ENCODE data around the gene COL6A2. TPM values are rescaled to one million over a fixed set of nuclear protein-coding genes. Genes with fewer than 3 reads are reported as not detected.

The COL6A2 gene
- total and polyA plus RNA-seq, 2 donors (not counting 1 experiment from before 2014, with no cell fraction given), result 1.2 to 2.1 TPM

- intact Hi-C loops (cut with micrococcal nuclease), result no loop called here
- H3K4me3 Mint-ChIP-seq, result no peak overlapping the region
Measured at GRCh38 chr21:46100906-46101305, 3.0 kb downstream of the COL6A2 start.

GRCh38 chr21:46104104-46104503 is 6.2 kb downstream of the COL6A2 start:
- peaks cover 50% of the 10 kb centered on the region for H3K27me3 Mint-ChIP-seq

More at GRCh38 chr21:46100906-46101305, 3.0 kb downstream of the COL6A2 start:
- H4K20me1 ChIP-seq (ENCODE audit: control insufficient read depth, insufficient read depth, low read length, poor library complexity, severe bottlenecking), result no peaks in the 10 kb centered on the region
- H3K36me3 ChIP-seq (replicated peaks in 1 of 2; ENCODE audit: control extremely low read depth in 1 of 2, control insufficient read depth in 1 of 2, extremely low read depth in 1 of 2, insufficient read depth in 2 of 2, low read length in 1 of 2), result no peaks in the 10 kb centered on the region
- H3K27me3 ChIP-seq (replicated peaks in 1 of 4; ENCODE audit: control extremely low read depth in 1 of 4, control insufficient read depth in 3 of 4, insufficient read depth in 4 of 4, low read length in 3 of 4), result peaks cover 0 to 25% (median 16%) of the 10 kb centered on the region in 4 experiments
- Mint-ChIP-seq H3K4me1 (peaks cover 4% of the 10 kb centered on the region), H3K27me3 (peaks cover 60% of the 10 kb centered on the region), H3K27ac (no peak overlapping the region), H3K9me3 (ENCODE audit: insufficient read depth) (peaks cover 12% of the 10 kb centered on the region)
- DNase-seq (no peak), ATAC-seq (ENCODE audit: low read depth) (no peak)
- H3K9me3 ChIP-seq (ENCODE audit: control extremely low read depth in 1 of 3, control insufficient read depth in 2 of 3, insufficient read depth in 1 of 3, low read length in 2 of 3), result peaks cover 8 to 9% (median 9%) of the 10 kb centered on the region in 3 donors
- no peak overlapping the region for H3K4me2 ChIP-seq (replicated peaks; ENCODE audit: low read depth, low read length, poor library complexity, severe bottlenecking)
- no peak for TF ChIP-seq CTCF (IDR thresholded peaks at IDR 0.05)
- TF ChIP-seq EZH2 (IDR thresholded peaks at IDR 0.05; ENCODE audit: borderline replicate concordance, insufficient read depth, low read depth, low read length, poor library complexity, severe bottlenecking), result no peak
- H3K9ac ChIP-seq (ENCODE audit: low read length), result no peak overlapping the region
- H3K4me3 ChIP-seq (ENCODE audit: control extremely low read depth in 1 of 5, extremely low read depth in 1 of 5, insufficient read depth in 1 of 5, low read depth in 2 of 5, low read length in 4 of 5), result no peak overlapping the region
- no peaks in the 10 kb centered on the region for H3K79me2 ChIP-seq (ENCODE audit: control insufficient read depth, insufficient read depth, low read length)
- H3K27ac ChIP-seq (ENCODE audit: low read length in 2 of 2), result no peak overlapping the region
- no peak overlapping the region for H2AFZ ChIP-seq (ENCODE audit: insufficient read depth, low read depth, low read length, poor library complexity, severe bottlenecking)
- WGBS (ENCODE audit: insufficient coverage), result 86% methylated on average over 1 of the region's 4 CpGs
- peaks cover 0 to 3% of the 10 kb centered on the region in 2 donors for H3K4me1 ChIP-seq (ENCODE audit: control insufficient read depth in 2 of 2, insufficient read depth in 2 of 2, low read length in 2 of 2)
- POLR2A ChIA-PET, result no interaction called here
- CTCF ChIA-PET, result no interaction called here

More at GRCh38 chr21:46104104-46104503, 6.2 kb downstream of the COL6A2 start:
- no peak overlapping the region for H3K4me3 ChIP-seq (ENCODE audit: control extremely low read depth in 1 of 5, extremely low read depth in 1 of 5, insufficient read depth in 1 of 5, low read depth in 2 of 5, low read length in 4 of 5)
- TF ChIP-seq CTCF (IDR thresholded peaks at IDR 0.05) (no peak), EZH2 (IDR thresholded peaks at IDR 0.05; ENCODE audit: borderline replicate concordance, insufficient read depth, low read depth, low read length, poor library complexity, severe bottlenecking) (no peak)
- no peak for DNase-seq
- no peak overlapping the region for H3K9ac ChIP-seq (ENCODE audit: low read length)
- no peaks in the 10 kb centered on the region for H3K79me2 ChIP-seq (ENCODE audit: control insufficient read depth, insufficient read depth, low read length)
- H3K4me2 ChIP-seq (replicated peaks; ENCODE audit: low read depth, low read length, poor library complexity, severe bottlenecking), result no peak overlapping the region
- H3K36me3 ChIP-seq (replicated peaks in 1 of 2; ENCODE audit: control extremely low read depth in 1 of 2, control insufficient read depth in 1 of 2, extremely low read depth in 1 of 2, insufficient read depth in 2 of 2, low read length in 1 of 2), result no peaks in the 10 kb centered on the region
- intact Hi-C loops (cut with micrococcal nuclease), result no loop called here
- Mint-ChIP-seq H3K27ac (no peak overlapping the region), H3K4me3 (no peak overlapping the region), H3K9me3 (ENCODE audit: insufficient read depth) (peaks cover 15% of the 10 kb centered on the region), H3K4me1 (peaks cover 1% of the 10 kb centered on the region)
- H3K27me3 ChIP-seq (replicated peaks in 1 of 4; ENCODE audit: control extremely low read depth in 1 of 4, control insufficient read depth in 3 of 4, insufficient read depth in 4 of 4, low read length in 3 of 4), result peaks cover 0 to 20% (median 14%) of the 10 kb centered on the region in 4 experiments
- ChIA-PET POLR2A (no interaction called here), CTCF (no interaction called here)
- H3K9me3 ChIP-seq (ENCODE audit: control extremely low read depth in 1 of 3, control insufficient read depth in 2 of 3, insufficient read depth in 1 of 3, low read length in 2 of 3), result peaks cover 9 to 15% (median 14%) of the 10 kb centered on the region in 3 donors
- H3K27ac ChIP-seq (ENCODE audit: low read length in 2 of 2), result no peak overlapping the region
- H2AFZ ChIP-seq (ENCODE audit: insufficient read depth, low read depth, low read length, poor library complexity, severe bottlenecking), result no peak overlapping the region
- no peaks in the 10 kb centered on the region for H3K4me1 ChIP-seq (ENCODE audit: control insufficient read depth in 2 of 2, insufficient read depth in 2 of 2, low read length in 2 of 2)
- no peak for ATAC-seq (ENCODE audit: low read depth)
- no peaks in the 10 kb centered on the region for H4K20me1 ChIP-seq (ENCODE audit: control insufficient read depth, insufficient read depth, low read length, poor library complexity, severe bottlenecking)

Data from B cell (primary cell).